HCT116 (cell line): ENCODE data around the gene ADGRB3. TPM values are rescaled to one million over a fixed set of nuclear protein-coding genes. Genes with fewer than 3 reads are reported as not detected.

Source experiments
- ATAC-seq: fragments of 200-7000 bp; cut with Tn5 transposase; 2 replicates; pipeline ENCODE4 v1.9.1; 2020; ENCODE audit warnings: mild to moderate bottlenecking, moderate library complexity
- BruUV-seq: library from RNA; stranded (reverse); fragments of 400-500 nt; replicated peaks from 2 replicates; lab custom pipeline; 2021; lab: Mats Ljungman, UMichigan
- CTCF ChIA-PET: fragments of 300-600 bp; sonication (Branson Sonifier 250); formaldehyde crosslinking; loops from one replicate; lab custom pipeline; 2021; ENCODE audit warnings: antibody characterized with exemption; lab: Charles Lee
- POLR2A ChIA-PET: fragments of 300-600, 350-600 bp; sonication (Branson Sonifier 250); formaldehyde crosslinking; loops from one replicate; lab custom pipeline; 2021; ENCODE audit warnings: antibody characterized with exemption; lab: Charles Lee
- RAD21 ChIA-PET, 2 experiments: fragments of 300-600 bp; sonication (Branson Sonifier 250); formaldehyde crosslinking; loops; one replicate each; lab custom pipeline; 2023; ENCODE audit warnings: low total read pairs in 2 of 2; ENCODE audit not compliant: uncharacterized antibody in 2 of 2, unreplicated experiment in 2 of 2, low non-redundant PET in 1 of 2; lab: Charles Lee
- DNase-seq: peaks from one replicate; pipeline ENCODE4 v3.0.0-alpha.2; 2010; ENCODE audit warnings: low read depth, low spot score
- H2AFZ ChIP-seq: fragments of 200-600 bp; shearing (Covaris generic), sonication (generic); 2 replicates; pipeline ENCODE4 v1.6.1; 2017; ENCODE audit warnings: low read depth, mixed run types, mixed read lengths, antibody characterized with exemption, low read length; ENCODE audit not compliant: poor library complexity, severe bottlenecking
- H3K27ac ChIP-seq: 2 replicates; pipeline ENCODE4 v1.5.1; 2012; ENCODE audit warnings: low read depth, low read length
- H3K27me3 ChIP-seq: fragments of 200-600 bp; sonication (generic); 2 replicates; pipeline ENCODE4 v1.6.1; 2016; ENCODE audit warnings: mixed run types, low read length, mixed read lengths; ENCODE audit not compliant: insufficient read depth
- H3K36me3 ChIP-seq, 2 experiments: fragments of 200-500 bp in 1 of 2; fragments of 200-600 bp in 1 of 2; sonication (Bioruptor generic) in 1 of 2; sonication (generic) in 1 of 2; 2 replicates each; pipeline versions ENCODE4 v1.5.1 to v1.6.1; 2014 to 2016; ENCODE audit warnings: low read length in 2 of 2, inconsistent platforms in 1 of 2, mixed read lengths in 1 of 2, mixed run types in 1 of 2; ENCODE audit not compliant: insufficient read depth in 2 of 2, control insufficient read depth in 1 of 2
- H3K4me1 ChIP-seq, 2 experiments: fragments of 200-600 bp in 1 of 2; sonication (generic) in 1 of 2; 2 replicates each; pipeline versions ENCODE4 v1.5.1 to v1.6.1; 2012 to 2017; ENCODE audit warnings: low read length in 2 of 2, inconsistent platforms in 1 of 2, mild to moderate bottlenecking in 1 of 2, mixed read lengths in 1 of 2, mixed run types in 1 of 2, moderate library complexity in 1 of 2; ENCODE audit not compliant: insufficient read depth in 2 of 2, control insufficient read depth in 1 of 2
- H3K4me2 ChIP-seq: fragments of 200-600 bp; sonication (generic); 2 replicates; pipeline ENCODE4 v1.6.1; 2017; ENCODE audit warnings: mixed run types, low read length, mixed read lengths
- H3K4me3 ChIP-seq, 2 experiments: fragments of 200-600 bp in 1 of 2; sonication (generic) in 1 of 2; replicated peaks in 1 of 2; 2 replicates each; pipeline ENCODE4 v1.5.1; 2011 to 2016; ENCODE audit warnings: low read length in 2 of 2, control low read depth in 1 of 2, low read depth in 1 of 2, mild to moderate bottlenecking in 1 of 2, mixed read lengths in 1 of 2, mixed run types in 1 of 2
- H3K79me2 ChIP-seq: fragments of 200-600 bp; sonication (generic); 2 replicates; pipeline ENCODE4 v1.6.1; 2017; ENCODE audit warnings: mild to moderate bottlenecking, mixed run types, low read length, moderate library complexity, mixed read lengths; ENCODE audit not compliant: insufficient read depth
- H3K9ac ChIP-seq: fragments of 200-600 bp; sonication (generic); 2 replicates; pipeline ENCODE4 v1.6.1; 2016; ENCODE audit warnings: low read length, mixed read lengths
- H3K9me2 ChIP-seq: fragments of 200-600 bp; sonication (generic), shearing (Covaris generic); 2 replicates; pipeline ENCODE4 v1.6.1; 2017; ENCODE audit warnings: mixed run types, mild to moderate bottlenecking, moderate library complexity; ENCODE audit not compliant: insufficient read depth
- H3K9me3 ChIP-seq, 2 experiments: fragments of 200-500 bp in 1 of 2; fragments of 200-600 bp in 1 of 2; sonication (Bioruptor generic) in 1 of 2; sonication (generic) in 1 of 2; 2 replicates each; pipeline ENCODE4 v1.6.1; 2014 to 2017; ENCODE audit warnings: low read length in 2 of 2, mixed read lengths in 2 of 2, inconsistent platforms in 1 of 2, low read depth in 1 of 2, mild to moderate bottlenecking in 1 of 2, mixed run types in 1 of 2, moderate library complexity in 1 of 2; ENCODE audit not compliant: control insufficient read depth in 1 of 2, insufficient read depth in 1 of 2
- H4K20me1 ChIP-seq: fragments of 200-600 bp; sonication (generic), shearing (Covaris generic); 2 replicates; pipeline ENCODE4 v1.6.1; 2017; ENCODE audit warnings: mixed run types, mild to moderate bottlenecking, moderate library complexity; ENCODE audit not compliant: insufficient read depth
- CBX3 ChIP-seq: IDR thresholded peaks from 2 replicates; pipeline ENCODE4 v1.6.1; 2012; ENCODE audit warnings: low read depth
- EGR1 ChIP-seq: IDR thresholded peaks from 2 replicates; pipeline ENCODE4 v1.6.1; 2012; ENCODE audit warnings: low read depth
- EZH2 ChIP-seq: fragments of 200-600 bp; sonication (generic); IDR thresholded peaks from 2 replicates; pipeline ENCODE4 v1.6.1; 2017; ENCODE audit warnings: antibody characterized with exemption, mixed run types
- POLR2A ChIP-seq: IDR thresholded peaks from 2 replicates; pipeline ENCODE4 v1.7.0; 2011; ENCODE audit warnings: borderline replicate concordance; ENCODE audit not compliant: insufficient read depth, insufficient read length; ENCODE audit errors: extremely low read depth
- RAD21 ChIP-seq: IDR thresholded peaks from 2 replicates; pipeline ENCODE4 v1.6.1; 2012; ENCODE audit warnings: low read depth, mild to moderate bottlenecking
- REST ChIP-seq: IDR thresholded peaks from 2 replicates; pipeline ENCODE4 v1.6.1; 2012; ENCODE audit warnings: low read depth
- SIN3A ChIP-seq: IDR thresholded peaks from 2 replicates; pipeline ENCODE4 v1.6.1; 2012; ENCODE audit warnings: low read depth
- SP1 ChIP-seq: IDR thresholded peaks from 2 replicates; pipeline ENCODE4 v1.6.1; 2012; ENCODE audit warnings: low read depth
- TCF7L2 ChIP-seq: IDR thresholded peaks from 2 replicates; pipeline ENCODE4 v1.7.0; 2011; ENCODE audit warnings: borderline replicate concordance, inconsistent platforms; ENCODE audit not compliant: insufficient read depth, insufficient read length; ENCODE audit errors: extremely low read depth
- ZFX ChIP-seq: fragments of 450-650 bp; IDR thresholded peaks from 2 replicates; pipeline ENCODE4 v1.6.1; 2017
- intact Hi-C: fragments of 100-400 bp; cut with micrococcal nuclease; formaldehyde crosslinking; loops from 2 replicates; pipeline ENCODE4 v1.10.0; 2022
- total RNA-seq: library from RNA; stranded (reverse); gene quantifications from one replicate; pipeline ENCODE4 v1.2.1, GENCODE V29; 2021; ENCODE audit not compliant: unreplicated experiment

Gene ADGRB3
- total RNA-seq, 1 experiment from 2014 or later: not detected

GRCh38 chr6:68740828-68741500, 105.9 kb downstream of the ADGRB3 start:
- Histone ChIP-seq H3K9me2 (no peaks in the 10 kb centered on the region), H3K9me3 (peaks cover 3 to 16% of the 10 kb centered on the region in 2 experiments; a peak in 2 of 4 replicates), H3K4me1 (no peaks in the 10 kb centered on the region), H3K27ac (no peak overlapping the region), H3K27me3 (no peaks in the 10 kb centered on the region), H3K9ac (no peak overlapping the region), H3K4me2 (no peak overlapping the region), H3K4me3 (no peak overlapping the region), H2AFZ (no peak overlapping the region), H4K20me1 (no peaks in the 10 kb centered on the region), H3K36me3 (no peaks in the 10 kb centered on the region), H3K79me2 (no peaks in the 10 kb centered on the region)
- ChIA-PET RAD21 (no interaction called here), CTCF (no interaction called here), POLR2A (no interaction called here)
- DNase-seq (no peak), ATAC-seq (no peak)
- BruUV-seq: no TSS peak
- TF ChIP-seq EGR1 (no peak), REST (no peak), EZH2 (no peak), RAD21 (no peak), ZFX (no peak), SP1 (no peak), POLR2A (no peak), CBX3 (no peak), TCF7L2 (no peak), SIN3A (no peak)
- intact Hi-C loops: no loop called here
